NB4 (cell line): ENCODE results near the gene MZB1.

ENCODE experiments used
- DNase-seq: peaks from one replicate; pipeline ENCODE4 v3.0.0; 2010; ENCODE audit warnings: low read depth
- H3K4me3 ChIP-seq: one replicate; pipeline ENCODE4 v1.5.1; 2011; ENCODE audit warnings: mild to moderate bottlenecking, low read depth, low read length, moderate library complexity
- CTCF ChIP-seq: IDR thresholded peaks from one replicate; pipeline ENCODE4 v1.5.1; 2012; ENCODE audit warnings: low read depth, low read length
- MAX ChIP-seq: IDR thresholded peaks from 2 replicates; pipeline ENCODE4 v1.6.1; 2011; ENCODE audit warnings: low read depth, low read length
- MYC ChIP-seq: IDR thresholded peaks from 2 replicates; pipeline ENCODE4 v1.6.1; 2011; ENCODE audit warnings: low read depth, low read length
- POLR2A ChIP-seq: IDR thresholded peaks from 2 replicates; pipeline ENCODE4 v1.6.1; 2011; ENCODE audit warnings: mild to moderate bottlenecking; ENCODE audit not compliant: insufficient read length; ENCODE audit errors: extremely low read depth

The MZB1 gene

GRCh38 chr5:139340051-139340450 lies 49.7 kb downstream of the MZB1 start:
- TF ChIP-seq MAX (no peak), CTCF (no peak), MYC (no peak), POLR2A (no peak)
- no peak for DNase-seq
- H3K4me3 ChIP-seq: no peak overlapping the region
